Measurements from ENCODE around the gene TMEM50B. TPM values are rescaled to one million over a fixed set of nuclear protein-coding genes. Genes with fewer than 3 reads are reported as not detected.
"Not testable (repeated sequence)": the region's sequence is repeated elsewhere in the genome, so short reads cannot be mapped to it uniquely, and the experiment has no call there.

The TMEM50B gene
- total RNA-seq, 1 donor from 2014 or later, result 39.5 TPM

DNA sequence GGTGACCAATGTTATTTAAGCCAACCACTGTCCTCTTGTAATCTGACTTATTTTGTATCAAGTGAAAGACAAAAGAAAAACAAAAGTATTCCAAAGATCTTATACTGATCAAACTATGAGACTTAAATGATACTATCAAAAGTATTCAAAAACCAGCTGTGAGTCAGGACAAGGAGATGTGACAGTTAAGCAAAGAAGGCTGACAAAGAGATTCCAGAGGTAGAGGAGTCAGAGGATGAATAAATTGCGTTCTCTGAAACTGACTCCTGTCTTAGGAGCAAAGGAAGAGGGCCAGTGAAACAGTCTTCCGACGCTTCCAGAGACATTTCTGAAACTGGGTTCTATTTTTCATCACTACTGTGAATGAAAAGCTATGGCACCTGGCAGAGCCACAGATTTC, 20.9 kb downstream of the TMEM50B start:
- Mint-ChIP-seq H3K27ac (no peak overlapping the region), H3K9me3 (no peaks in the 10 kb centered on the region), H3K27me3 (ENCODE audit: low read depth) (no peaks in the 10 kb centered on the region), H3K4me1 (no peaks in the 10 kb centered on the region), H3K36me3 (no peaks in the 10 kb centered on the region), H3K4me3 (no peak overlapping the region)
- no peak for DNase-seq (ENCODE audit: low spot score in 2 of 2, unreplicated experiment in 2 of 2)
- TF ChIP-seq, protein P1, sequence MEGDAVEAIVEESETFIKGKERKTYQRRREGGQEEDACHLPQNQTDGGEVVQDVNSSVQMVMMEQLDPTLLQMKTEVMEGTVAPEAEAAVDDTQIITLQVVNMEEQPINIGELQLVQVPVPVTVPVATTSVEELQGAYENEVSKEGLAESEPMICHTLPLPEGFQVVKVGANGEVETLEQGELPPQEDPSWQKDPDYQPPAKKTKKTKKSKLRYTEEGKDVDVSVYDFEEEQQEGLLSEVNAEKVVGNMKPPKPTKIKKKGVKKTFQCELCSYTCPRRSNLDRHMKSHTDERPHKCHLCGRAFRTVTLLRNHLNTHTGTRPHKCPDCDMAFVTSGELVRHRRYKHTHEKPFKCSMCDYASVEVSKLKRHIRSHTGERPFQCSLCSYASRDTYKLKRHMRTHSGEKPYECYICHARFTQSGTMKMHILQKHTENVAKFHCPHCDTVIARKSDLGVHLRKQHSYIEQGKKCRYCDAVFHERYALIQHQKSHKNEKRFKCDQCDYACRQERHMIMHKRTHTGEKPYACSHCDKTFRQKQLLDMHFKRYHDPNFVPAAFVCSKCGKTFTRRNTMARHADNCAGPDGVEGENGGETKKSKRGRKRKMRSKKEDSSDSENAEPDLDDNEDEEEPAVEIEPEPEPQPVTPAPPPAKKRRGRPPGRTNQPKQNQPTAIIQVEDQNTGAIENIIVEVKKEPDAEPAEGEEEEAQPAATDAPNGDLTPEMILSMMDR (IDR thresholded peaks at IDR 0.05; ENCODE audit: unreplicated experiment), result no peak

GRCh38 chr21:33455686-33456446, 23.9 kb downstream of the TMEM50B start:
- Mint-ChIP-seq H3K27me3 (ENCODE audit: low read depth) (no peaks in the 10 kb centered on the region), H3K9me3 (no peaks in the 10 kb centered on the region), H3K4me1 (no peaks in the 10 kb centered on the region), H3K27ac (no peak overlapping the region), H3K36me3 (peaks cover 14% of the 10 kb centered on the region), H3K4me3 (no peak overlapping the region)
- TF ChIP-seq, protein P1 (IDR thresholded peaks at IDR 0.05; ENCODE audit: unreplicated experiment), result no peak
- DNase-seq (ENCODE audit: low spot score in 2 of 2, unreplicated experiment in 2 of 2), result no peak

DNA sequence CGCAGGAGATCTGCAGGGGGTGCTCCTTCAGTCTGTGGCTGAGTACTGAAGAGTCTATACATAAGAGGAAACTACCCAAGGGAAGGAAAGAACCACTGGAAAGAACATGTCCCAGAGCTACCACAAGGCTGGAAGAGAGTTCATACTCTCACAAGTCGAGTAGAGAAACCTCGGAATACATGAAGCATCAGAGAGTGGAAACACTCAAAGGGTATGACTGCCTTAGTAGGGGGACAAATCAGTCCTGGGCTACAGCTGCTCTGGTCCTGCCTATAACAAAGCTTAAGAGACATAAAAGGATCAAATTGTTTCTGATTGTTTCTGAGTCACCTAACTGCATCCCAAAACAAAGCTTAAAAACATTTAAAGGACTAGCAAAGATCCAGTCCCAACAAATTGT, 27.4 kb downstream of the TMEM50B start:
- Mint-ChIP-seq H3K9me3 (no peaks in the 10 kb centered on the region), H3K36me3 (peaks cover 14% of the 10 kb centered on the region), H3K4me3 (no peak overlapping the region), H3K27ac (no peak overlapping the region), H3K4me1 (no peaks in the 10 kb centered on the region), H3K27me3 (ENCODE audit: low read depth) (no peaks in the 10 kb centered on the region)
- DNase-seq (ENCODE audit: low spot score in 2 of 2, unreplicated experiment in 2 of 2), result no peak
- TF ChIP-seq, protein P1 (IDR thresholded peaks at IDR 0.05; ENCODE audit: unreplicated experiment), result no peak

DNA sequence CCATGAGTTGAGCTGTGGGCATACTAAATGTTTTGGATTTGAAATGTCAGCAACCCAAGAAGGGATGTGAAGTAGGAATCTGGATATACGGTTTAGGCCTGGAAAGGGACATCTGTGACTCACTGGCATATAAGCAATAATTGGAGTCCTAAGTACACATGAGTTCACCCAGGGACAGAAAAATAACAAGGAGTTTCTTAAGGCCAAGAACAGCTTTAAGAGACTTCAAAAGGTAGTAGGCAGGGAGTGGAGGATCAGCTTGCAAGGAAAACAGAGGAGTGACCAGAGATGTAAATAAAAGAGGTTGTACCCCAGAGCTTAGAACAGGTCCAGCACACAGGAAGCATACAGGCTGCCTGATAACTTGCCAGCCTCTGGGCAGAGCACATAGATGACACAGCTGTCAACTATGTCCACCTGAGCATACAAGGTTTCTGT, 28.1 kb downstream of the TMEM50B start:
- H3K36me3 Mint-ChIP-seq, result peaks cover 14% of the 10 kb centered on the region
- no peak for DNase-seq (ENCODE audit: low spot score in 2 of 2, unreplicated experiment in 2 of 2)
- H3K27ac Mint-ChIP-seq, result no peak overlapping the region
- no peaks in the 10 kb centered on the region for H3K27me3 Mint-ChIP-seq (ENCODE audit: low read depth)
- no peaks in the 10 kb centered on the region for H3K4me1 Mint-ChIP-seq
- TF ChIP-seq, protein P1 (IDR thresholded peaks at IDR 0.05; ENCODE audit: unreplicated experiment), result no peak
- no peaks in the 10 kb centered on the region for H3K9me3 Mint-ChIP-seq
- H3K4me3 Mint-ChIP-seq, result no peak overlapping the region

DNA sequence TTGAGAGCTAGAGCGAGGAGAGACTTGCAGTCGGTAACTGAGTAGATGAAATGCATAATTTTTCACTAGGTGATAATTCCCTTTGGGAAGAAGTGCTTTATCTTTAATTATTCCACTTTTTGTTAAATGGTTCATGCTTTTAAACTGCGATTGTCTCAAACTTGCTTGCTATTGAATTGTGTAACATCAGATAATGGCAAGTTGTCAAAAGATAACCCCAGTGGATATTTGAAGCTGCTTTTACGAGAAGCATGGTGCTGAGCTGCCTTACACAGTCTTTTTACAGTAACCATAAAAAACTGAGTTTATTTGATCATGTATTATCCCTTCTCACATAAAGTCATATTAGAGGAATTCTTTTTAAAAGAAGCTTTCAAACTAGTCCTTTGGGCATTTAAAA, 30.2 kb downstream of the TMEM50B start:
- no peaks in the 10 kb centered on the region for H3K9me3 Mint-ChIP-seq
- H3K36me3 Mint-ChIP-seq, result peaks cover 14% of the 10 kb centered on the region
- H3K4me3 Mint-ChIP-seq, result no peak overlapping the region
- DNase-seq (ENCODE audit: low spot score in 2 of 2, unreplicated experiment in 2 of 2), result no peak
- TF ChIP-seq, protein P1 (IDR thresholded peaks at IDR 0.05; ENCODE audit: unreplicated experiment), result no peak
- peaks cover 3% of the 10 kb centered on the region for H3K4me1 Mint-ChIP-seq
- H3K27me3 Mint-ChIP-seq (ENCODE audit: low read depth), result no peaks in the 10 kb centered on the region
- no peak overlapping the region for H3K27ac Mint-ChIP-seq

- not testable (repeated sequence) for DNase-seq (ENCODE audit: low spot score in 2 of 2, unreplicated experiment in 2 of 2); H3K9me3 Mint-ChIP-seq; H3K27ac Mint-ChIP-seq; H3K36me3 Mint-ChIP-seq; H3K4me3 Mint-ChIP-seq; H3K27me3 Mint-ChIP-seq (ENCODE audit: low read depth)
- peaks cover 16% of the 10 kb centered on the region for H3K4me1 Mint-ChIP-seq
These were observed 33.2 kb downstream of the TMEM50B start for GRCh38 chr21:33446620-33447019.

Measured in mesothelial cell of epicardium (in vitro differentiated cells).